ENCODE results near the gene NPL.

NPL gene

GRCh38 chr1:182823220-182823619 is 33.6 kb downstream of the NPL start:
- DNase-seq, result no peak

- no peak for DNase-seq
Observed at GRCh38 chr1:182826892-182827291, 37.3 kb downstream of the NPL start.

GRCh38 chr1:182829285-182829932 is 39.8 kb downstream of the NPL start:
- DNase-seq, result no peak

GRCh38 chr1:182833271-182833670 is 43.7 kb downstream of the NPL start:
- DNase-seq, result no peak

GRCh38 chr1:182834326-182834725 is 44.8 kb downstream of the NPL start:
- no peak for DNase-seq

- no peak for DNase-seq
Observed at GRCh38 chr1:182835806-182836205, 46.2 kb downstream of the NPL start.

GRCh38 chr1:182839209-182840066 is 49.9 kb downstream of the NPL start, which contains the start of gene DHX9:
Gene DHX9 (plus strand): TSS chr1:182839347. CDS start chr1:182842567, 3,220 bp downstream.
- peak; percentile 94 for DNase-seq

GRCh38 chr1:182841368-182841988 is 51.9 kb downstream of the NPL start:
- no peak for DNase-seq

- DNase-seq, result no peak
Observed at GRCh38 chr1:182842265-182842664, 52.7 kb downstream of the NPL start.

GRCh38 chr1:182845379-182845778 is 55.8 kb downstream of the NPL start:
- no peak for DNase-seq

- no peak for DNase-seq
Observed at GRCh38 chr1:182845894-182846293, 56.3 kb downstream of the NPL start.

GRCh38 chr1:182847105-182847504 is 57.5 kb downstream of the NPL start:
- DNase-seq, result no peak

- DNase-seq, result no peak
Observed at GRCh38 chr1:182848736-182849135, 59.2 kb downstream of the NPL start.

GRCh38 chr1:182850319-182850718 is 60.7 kb downstream of the NPL start:
- DNase-seq, result no peak

- DNase-seq, result no peak
Observed at GRCh38 chr1:182851825-182852224, 62.3 kb downstream of the NPL start.

GRCh38 chr1:182855911-182856310 is 66.3 kb downstream of the NPL start:
- no peak for DNase-seq

- DNase-seq, result no peak
Observed at GRCh38 chr1:182857212-182857611, 67.6 kb downstream of the NPL start.

- DNase-seq, result no peak
Observed at GRCh38 chr1:182860658-182861057, 71.1 kb downstream of the NPL start.

GRCh38 chr1:182861994-182862393 is 72.4 kb downstream of the NPL start:
- DNase-seq, result no peak

- DNase-seq, result no peak
Observed at GRCh38 chr1:182862827-182863226, 73.3 kb downstream of the NPL start.

- no peak for DNase-seq
Observed at GRCh38 chr1:182863940-182864339, 74.4 kb downstream of the NPL start.

GRCh38 chr1:182867861-182868260 is 78.3 kb downstream of the NPL start:
- no peak for DNase-seq

- no peak for DNase-seq
Observed at GRCh38 chr1:182869241-182869666, 79.7 kb downstream of the NPL start.

- no peak for DNase-seq
Observed at GRCh38 chr1:182872881-182873280, 83.3 kb downstream of the NPL start.
